Common myeloid progenitor, CD34-positive (primary cell): ENCODE data around the gene METTL25.

Source experiments
- CTCF ChIA-PET: fragments of 350-600 bp; sonication (Branson Sonifier 250); formaldehyde crosslinking; loops from one replicate; lab custom pipeline; 2021; ENCODE audit warnings: antibody characterized with exemption; lab: Charles Lee
- POLR2A ChIA-PET: fragments of 350-600 bp; sonication (Branson Sonifier 250); formaldehyde crosslinking; loops from one replicate; lab custom pipeline; 2021; ENCODE audit warnings: antibody characterized with exemption; lab: Charles Lee
- DNase-seq, 3 donors: peaks; one replicate each; pipeline versions ENCODE4 v3.0.0 to v3.0.0-alpha.2; 2013
- H3K27ac ChIP-seq, 2 experiments: 1 replicate in 1 of 2; 2 replicates in 1 of 2; pipeline ENCODE4 v1.7.0; 2013; ENCODE audit warnings: inconsistent platforms in 2 of 2, low read length in 2 of 2, mild to moderate bottlenecking in 2 of 2, low read depth in 1 of 2, moderate library complexity in 1 of 2; ENCODE audit not compliant: severe bottlenecking in 2 of 2, insufficient read depth in 1 of 2, poor library complexity in 1 of 2
- H3K27me3 ChIP-seq, 5 experiments: replicated peaks in 2 of 5; 1 replicate in 3 of 5; 2 replicates in 2 of 5; pipeline versions ENCODE4 v1.6.1 to v1.7.0; 2013; ENCODE audit warnings: low read length in 4 of 5, mild to moderate bottlenecking in 2 of 5, moderate library complexity in 2 of 5, inconsistent platforms in 1 of 5; ENCODE audit not compliant: insufficient read depth in 5 of 5, control insufficient read depth in 4 of 5
- H3K36me3 ChIP-seq, 4 experiments: 1 replicate in 2 of 4; 2 replicates in 2 of 4; pipeline versions ENCODE4 v1.6.1 to v1.7.0; 2013; ENCODE audit warnings: low read length in 3 of 4, control low read depth in 1 of 4, mild to moderate bottlenecking in 1 of 4; ENCODE audit not compliant: control insufficient read depth in 4 of 4, insufficient read depth in 4 of 4
- H3K4me1 ChIP-seq, 4 experiments: 1 replicate in 3 of 4; 2 replicates in 1 of 4; pipeline versions ENCODE4 v1.6.1 to v1.7.1; 2013; ENCODE audit warnings: low read length in 3 of 4, mild to moderate bottlenecking in 3 of 4, control low read depth in 1 of 4, inconsistent platforms in 1 of 4, moderate library complexity in 1 of 4; ENCODE audit not compliant: control insufficient read depth in 4 of 4, insufficient read depth in 4 of 4; ENCODE audit errors: control extremely low read depth in 1 of 4
- H3K4me3 ChIP-seq, 7 experiments: 1 replicate in 4 of 7; 2 replicates in 3 of 7; pipeline versions ENCODE4 v1.5.1 to v1.7.0; 2013; ENCODE audit warnings: mild to moderate bottlenecking in 7 of 7, low read length in 6 of 7, moderate library complexity in 6 of 7, inconsistent platforms in 2 of 7, low read depth in 2 of 7, control low read depth in 1 of 7; ENCODE audit not compliant: insufficient read depth in 4 of 7, control insufficient read depth in 1 of 7; ENCODE audit errors: extremely low read depth in 1 of 7
- H3K9me3 ChIP-seq, 5 experiments: 1 replicate in 4 of 5; 2 replicates in 1 of 5; pipeline versions ENCODE4 v1.6.1 to v1.7.1; 2013; ENCODE audit warnings: low read length in 4 of 5, mild to moderate bottlenecking in 2 of 5, inconsistent platforms in 1 of 5, low read depth in 1 of 5, moderate library complexity in 1 of 5; ENCODE audit not compliant: control insufficient read depth in 4 of 5, insufficient read depth in 2 of 5; ENCODE audit errors: control extremely low read depth in 1 of 5
- WGBS: methylation state at CpG from one replicate; pipeline ENCODE4 v1.1.5; 2013; ENCODE audit not compliant: insufficient coverage; 5-methylcytosine and 5-hydroxymethylcytosine counted together

METTL25 gene

DNA sequence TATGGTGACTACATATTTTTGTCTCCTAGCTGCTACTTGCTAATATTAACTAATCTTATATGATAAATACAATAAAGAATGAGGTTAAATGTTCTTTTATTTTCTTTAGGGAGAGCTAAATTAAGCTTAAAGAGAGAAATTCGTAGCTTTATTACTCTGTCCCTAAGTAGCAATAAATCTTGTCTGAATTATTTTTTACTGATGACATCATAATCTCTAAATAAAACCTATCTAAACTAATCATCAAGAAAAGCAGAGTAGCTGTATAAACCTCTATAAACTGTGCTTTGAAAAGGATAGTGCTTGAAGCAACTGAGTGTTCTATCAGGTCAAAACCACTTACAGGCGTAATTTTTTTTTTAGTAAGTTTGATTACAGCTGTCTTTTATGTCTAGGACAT, 42.5 kb downstream of the METTL25 start:
- DNase-seq = no peak
- Histone ChIP-seq H3K27ac (no peak overlapping the region), H3K36me3 (peaks cover 0 to 3% (median 0%) of the 10 kb centered on the region in 4 experiments), H3K27me3 (no peaks in the 10 kb centered on the region), H3K4me1 (peaks cover 0 to 4% (median 0%) of the 10 kb centered on the region in 4 experiments), H3K9me3 (no peaks in the 10 kb centered on the region), H3K4me3 (no peak overlapping the region)
- CTCF ChIA-PET = no interaction called here
- WGBS = no CpG with 5 or more reads among the region's 2 CpGs
- POLR2A ChIA-PET = no interaction called here

DNA sequence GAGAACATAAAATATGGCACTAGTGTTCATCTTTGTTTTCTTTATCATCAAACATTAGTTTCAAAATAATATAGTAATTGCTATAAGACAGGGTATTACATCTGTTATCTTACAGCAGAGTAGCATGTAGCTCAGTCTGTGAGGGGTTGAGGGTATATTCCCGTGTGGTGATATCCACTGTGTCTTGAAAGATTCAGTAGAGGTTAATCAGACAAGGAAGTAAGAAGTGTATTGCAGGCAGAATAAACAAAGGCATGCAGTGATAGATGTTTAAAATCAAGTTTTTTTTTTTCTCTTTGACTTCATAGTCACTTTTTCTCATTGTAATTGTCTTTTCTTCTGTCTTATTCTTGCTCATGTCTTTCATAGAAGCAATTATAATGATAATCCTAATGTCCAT, 48.3 kb downstream of the METTL25 start:
- Histone ChIP-seq H3K4me1 (no peaks in the 10 kb centered on the region), H3K27me3 (no peaks in the 10 kb centered on the region), H3K9me3 (no peaks in the 10 kb centered on the region), H3K27ac (no peak overlapping the region), H3K4me3 (no peak overlapping the region), H3K36me3 (peaks cover 0 to 2% (median 0%) of the 10 kb centered on the region in 4 experiments)
- no peak for DNase-seq
- 100% methylated on average over 1 of the region's 1 CpG for WGBS
- CTCF ChIA-PET = interaction anchor here (0.9 kb wide), 1 partner anchor 27 kb away, joined by 3 read pairs; no protein-coding TSS in a partner anchor
- POLR2A ChIA-PET = no interaction called here

DNA sequence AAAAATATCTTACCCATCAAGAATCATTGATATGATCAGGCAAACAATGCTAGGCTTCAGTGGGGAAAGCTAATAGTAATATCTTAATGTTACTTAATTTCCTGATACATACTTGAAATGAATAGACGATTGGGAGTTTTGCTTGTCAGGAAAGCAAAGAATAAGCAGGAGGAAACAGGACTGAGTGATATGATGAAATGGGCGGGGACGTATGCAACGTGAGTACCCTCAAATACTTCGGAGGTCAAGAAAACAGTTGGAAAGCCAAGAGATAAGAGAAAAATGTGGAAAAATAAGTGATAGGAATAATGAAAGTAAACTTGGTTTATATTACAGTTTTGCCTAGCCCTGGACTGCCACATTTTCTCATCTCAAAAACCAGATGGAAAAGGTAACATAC, 49.2 kb downstream of the METTL25 start:
- WGBS = 97% methylated on average over 5 of the region's 5 CpGs
- CTCF ChIA-PET = no interaction called here
- Histone ChIP-seq H3K4me3 (no peak overlapping the region), H3K27ac (no peak overlapping the region), H3K27me3 (no peaks in the 10 kb centered on the region), H3K9me3 (no peaks in the 10 kb centered on the region), H3K4me1 (no peaks in the 10 kb centered on the region), H3K36me3 (peaks cover 0 to 2% (median 0%) of the 10 kb centered on the region in 4 experiments)
- POLR2A ChIA-PET = no interaction called here
- no peak for DNase-seq

DNA sequence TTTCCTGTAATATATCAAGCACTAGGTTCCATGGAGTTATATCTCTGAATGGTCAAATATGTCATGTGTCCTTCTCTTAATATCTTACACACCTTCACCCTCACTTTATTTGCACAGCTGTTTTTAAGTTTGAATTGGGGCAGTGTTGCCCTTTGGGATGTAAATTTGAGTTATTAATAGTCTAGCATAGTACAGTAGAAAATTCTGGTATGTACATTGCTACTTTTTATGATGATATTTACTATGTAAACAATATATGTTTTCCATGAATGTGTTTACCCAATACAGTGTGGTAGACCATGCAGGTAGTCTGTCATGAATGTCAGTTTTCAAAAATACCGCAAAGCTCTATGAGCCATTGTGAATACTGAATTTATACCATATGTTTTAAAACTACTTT, 50.5 kb downstream of the METTL25 start:
- H3K4me3 ChIP-seq = no peak overlapping the region
- H3K36me3 ChIP-seq = peaks cover 0 to 2% (median 0%) of the 10 kb centered on the region in 4 experiments
- no CpG with 5 or more reads among the region's 1 CpG for WGBS
- no peaks in the 10 kb centered on the region for H3K27me3 ChIP-seq
- H3K4me1 ChIP-seq = no peaks in the 10 kb centered on the region
- no peak overlapping the region for H3K27ac ChIP-seq
- ChIA-PET POLR2A (no interaction called here), CTCF (no interaction called here)
- no peaks in the 10 kb centered on the region for H3K9me3 ChIP-seq
- no peak for DNase-seq

DNA sequence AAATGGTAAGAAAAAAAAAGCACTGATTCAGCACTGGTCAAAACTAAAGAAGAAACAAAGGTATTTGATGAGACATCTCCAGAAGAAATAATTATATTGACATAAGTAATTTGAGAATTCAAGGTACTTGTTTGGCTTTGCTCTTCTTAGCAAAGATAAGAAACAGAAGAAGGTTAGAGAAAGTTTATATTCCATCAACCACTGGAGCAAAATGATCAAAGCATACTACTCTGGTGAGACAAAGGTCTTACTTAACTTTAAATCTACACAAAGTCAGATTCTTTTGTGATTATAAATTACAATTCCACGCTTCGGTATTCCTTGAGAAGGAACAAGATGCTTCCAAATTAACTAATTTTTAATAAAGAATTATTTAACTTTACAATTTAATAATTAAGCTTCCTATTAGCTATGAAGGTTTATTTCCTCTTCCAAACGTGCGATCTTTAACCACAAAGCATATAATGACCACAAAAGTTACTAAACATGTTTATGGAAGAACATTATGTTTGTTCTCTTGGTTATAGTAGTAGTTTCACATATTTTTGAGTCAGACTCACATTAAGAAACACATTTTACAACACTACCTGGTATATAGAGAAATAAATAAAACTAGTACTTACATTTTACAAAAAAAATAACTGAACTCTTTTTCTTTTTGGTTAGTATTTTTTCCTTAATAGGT, 53.4 kb downstream of the METTL25 start:
- DNase-seq = no peak
- Histone ChIP-seq H3K4me1 (no peaks in the 10 kb centered on the region), H3K9me3 (no peaks in the 10 kb centered on the region), H3K27ac (no peak overlapping the region), H3K36me3 (peaks cover 0 to 2% (median 0%) of the 10 kb centered on the region in 4 experiments), H3K4me3 (no peak overlapping the region), H3K27me3 (no peaks in the 10 kb centered on the region)
- CTCF ChIA-PET = no interaction called here
- no CpG with 5 or more reads among the region's 4 CpGs for WGBS
- POLR2A ChIA-PET = no interaction called here

DNA sequence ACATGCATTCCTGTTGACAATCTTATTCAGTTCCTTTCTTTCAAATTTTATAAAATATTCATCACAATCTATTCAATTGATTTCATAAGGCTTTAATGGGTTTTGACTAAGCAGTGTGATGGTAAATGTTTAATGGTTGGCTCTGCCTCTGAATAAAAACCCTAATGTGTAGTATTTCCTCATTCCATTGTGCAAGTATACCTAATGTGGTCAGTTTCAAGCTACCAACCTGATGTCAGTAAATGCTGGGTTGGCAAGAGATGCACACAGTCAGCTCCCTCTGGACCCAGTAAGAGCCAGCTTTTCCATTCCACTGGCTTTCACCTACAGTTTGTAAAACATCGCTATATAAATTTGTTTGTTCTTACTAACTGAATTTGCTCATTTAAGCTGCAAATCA, 53.9 kb downstream of the METTL25 start:
- CTCF ChIA-PET = no interaction called here
- no peak for DNase-seq

DNA sequence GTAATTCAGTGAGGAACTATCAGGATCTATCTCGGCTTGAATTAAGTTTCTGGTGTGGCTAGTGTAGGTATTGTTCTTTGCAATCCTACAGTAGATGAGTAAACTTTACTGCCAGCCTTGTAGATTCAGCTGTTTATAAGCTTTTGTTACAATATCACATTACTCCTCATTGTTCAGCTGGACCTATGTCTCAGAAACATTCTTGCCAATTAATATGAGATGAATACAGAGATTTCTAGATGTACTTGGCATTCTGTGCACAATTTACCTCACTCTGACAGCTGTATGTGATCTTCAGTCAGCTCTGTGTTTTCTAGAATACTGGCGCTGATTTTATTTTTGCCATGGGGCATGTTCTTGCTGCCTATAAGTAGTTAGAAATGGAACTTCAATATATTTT, 55.7 kb downstream of the METTL25 start:
- Histone ChIP-seq H3K9me3 (no peaks in the 10 kb centered on the region), H3K27ac (no peak overlapping the region), H3K27me3 (no peaks in the 10 kb centered on the region), H3K36me3 (peaks cover 0 to 2% (median 0%) of the 10 kb centered on the region in 4 experiments), H3K4me3 (no peak overlapping the region), H3K4me1 (no peaks in the 10 kb centered on the region)
- no peak for DNase-seq
- WGBS = no CpG with 5 or more reads among the region's 2 CpGs
- ChIA-PET CTCF (no interaction called here), POLR2A (no interaction called here)

More for the DNA sequence above, 53.9 kb downstream of the METTL25 start:
- Histone ChIP-seq H3K36me3 (peaks cover 0 to 2% (median 0%) of the 10 kb centered on the region in 4 experiments), H3K27ac (no peak overlapping the region), H3K9me3 (no peaks in the 10 kb centered on the region), H3K4me1 (no peaks in the 10 kb centered on the region), H3K27me3 (no peaks in the 10 kb centered on the region), H3K4me3 (no peak overlapping the region)
- POLR2A ChIA-PET = no interaction called here
- WGBS = no CpG with 5 or more reads among the region's 1 CpG
